Measurements from ENCODE around the gene MYO5C. TPM values are rescaled to one million over a fixed set of nuclear protein-coding genes. Genes with fewer than 3 reads are reported as not detected.

MYO5C gene
- total and polyA plus RNA-seq, 2 of the 4 experiments (the other 2 are of a cell fraction) = under 0.01 to 0.03 TPM

GRCh38 chr15:52225230-52225629, 70.4 kb downstream of the MYO5C start:
- Histone ChIP-seq H3K56ac (ENCODE audit: extremely low read depth, insufficient read depth, low read length) (no peak overlapping the region), H4K8ac (ENCODE audit: low read depth in 2 of 2, low read length in 2 of 2) (no peak overlapping the region), H3K4me2 (ENCODE audit: low read depth, low read length) (no peak overlapping the region), H3K36me3 (ENCODE audit: control insufficient read depth, insufficient read depth, low read length) (no peaks in the 10 kb centered on the region), H3K4me3 (ENCODE audit: insufficient read depth, low read depth, low read length) (no peak overlapping the region), H4K91ac (ENCODE audit: insufficient read depth, low read depth, low read length) (no peak overlapping the region), H3K23ac (ENCODE audit: low read depth, low read length) (no peak overlapping the region), H3K4ac (ENCODE audit: low read depth, low read length) (no peak overlapping the region), H3K9ac (ENCODE audit: low read depth, low read length) (no peak overlapping the region), H3K4me1 (ENCODE audit: control insufficient read depth, insufficient read depth, low read length) (peaks cover 1% of the 10 kb centered on the region; the same call in 1 of the 2 replicates), H2BK15ac (ENCODE audit: low read depth, low read length) (no peak overlapping the region), H3K79me1 (ENCODE audit: low read depth in 1 of 2, low read length in 2 of 2) (no peaks in the 10 kb centered on the region), H3K27me3 (ENCODE audit: control insufficient read depth, insufficient read depth, low read length) (peaks cover 22% of the 10 kb centered on the region), H2BK20ac (ENCODE audit: low read depth, low read length) (no peak overlapping the region), H2AK5ac (ENCODE audit: low read depth, low read length) (no peak overlapping the region), H3K14ac (replicated peaks; ENCODE audit: low read depth, low read length) (no peak overlapping the region), H2BK5ac (ENCODE audit: low read depth, low read length, poor library complexity, severe bottlenecking) (no peak overlapping the region), H3K18ac (ENCODE audit: low read depth, low read length) (no peak overlapping the region), H2AFZ (replicated peaks; ENCODE audit: low read length, poor library complexity) (no peak overlapping the region), H3K9me1 (ENCODE audit: insufficient read depth, low read length) (no peaks in the 10 kb centered on the region), H2BK120ac (ENCODE audit: low read depth, low read length) (no peak overlapping the region), H3K9me3 (ENCODE audit: control insufficient read depth, insufficient read depth, low read length) (no peaks in the 10 kb centered on the region), H4K5ac (ENCODE audit: low read depth, low read length) (no peak overlapping the region), H2AK9ac (replicated peaks; ENCODE audit: low read depth, low read length, poor library complexity) (no peak overlapping the region), H3K27ac (ENCODE audit: insufficient read depth, low read length) (no peak overlapping the region), H4K20me1 (ENCODE audit: insufficient read depth, low read length) (no peaks in the 10 kb centered on the region)
- DNase-seq (no peak), ATAC-seq (ENCODE audit: low read depth) (no peak)
- intact Hi-C loops (cut with micrococcal nuclease) = loop anchor here (5.0 to 10.0 kb wide), 3 partner anchors 338 to 573 kb away; no protein-coding TSS in a partner anchor
- TF ChIP-seq RAD21 (IDR thresholded peaks at IDR 0.05; ENCODE audit: low read length) (no peak), RCOR1 (IDR thresholded peaks at IDR 0.05; ENCODE audit: insufficient replicate concordance, low read length) (no peak), BHLHE40 (IDR thresholded peaks at IDR 0.05; ENCODE audit: low read depth, low read length) (no peak), FOS (IDR thresholded peaks at IDR 0.05; ENCODE audit: low read depth, low read length) (no peak), RFX5 (IDR thresholded peaks at IDR 0.05; ENCODE audit: low read depth, low read length) (no peak), USF2 (IDR thresholded peaks at IDR 0.05; ENCODE audit: low read depth, low read length) (no peak), CHD1 (IDR thresholded peaks at IDR 0.05; ENCODE audit: low read depth, low read length) (no peak), MAZ (IDR thresholded peaks at IDR 0.05; ENCODE audit: borderline replicate concordance, low read depth, low read length) (no peak), NFE2L2 (IDR thresholded peaks at IDR 0.05; ENCODE audit: low read depth, low read length) (no peak), ELK1 (IDR thresholded peaks at IDR 0.05; ENCODE audit: borderline replicate concordance, low read depth, low read length) (no peak), SMC3 (IDR thresholded peaks at IDR 0.05; ENCODE audit: low read depth, low read length) (no peak), CEBPB (IDR thresholded peaks at IDR 0.05; ENCODE audit: low read depth, low read length) (no peak), MXI1 (IDR thresholded peaks at IDR 0.05; ENCODE audit: borderline replicate concordance, low read depth, low read length) (no peak), MAFK (IDR thresholded peaks at IDR 0.05; ENCODE audit: low read depth, low read length) (no peak), CTCF (conservative IDR thresholded peaks at IDR 0.05; ENCODE audit: low read depth, low read length) (no peak)
- 76% methylated on average over 3 of the region's 8 CpGs; no CpG with 5 or more reads in 1 of the 2 experiments for WGBS, 2 experiments (ENCODE audit: extremely low coverage in 2 of 2, insufficient read length in 1 of 2)
- no TSS peak for BruUV-seq (replicated peaks)
- in situ Hi-C loops (cut with MboI; ENCODE audit: low sequenced_read_pairs) = no loop called here
- ChIA-PET CTCF (interaction anchor here (0.7 to 1.4 kb wide), 2 partner anchors 16 to 218 kb away, joined by 3 to 4 read pairs; no protein-coding TSS in a partner anchor), POLR2A (ENCODE audit: unreplicated experiment) (no interaction called here)
- dilution Hi-C loops (cut with HindIII; ENCODE audit: low sequenced_read_pairs, unreplicated experiment) = no loop called here
